ENCODE measurements around the gene GASK1A. TPM values are rescaled to one million over a fixed set of nuclear protein-coding genes. Genes with fewer than 3 reads are reported as not detected.

Gene GASK1A
- total and polyA plus RNA-seq, 2 of the 8 experiments (the other 6 are each of a cell fraction or from before 2014, with no cell fraction given) = 4.7 to 7.9 TPM

- no peak overlapping the region for H2BK15ac ChIP-seq (ENCODE audit: low read length)
- H4K8ac ChIP-seq (ENCODE audit: extremely low read depth, insufficient read depth, low read length) = no peak overlapping the region
- DNase-seq (ENCODE audit: low read depth in 1 of 2, low spot score in 2 of 2) (no peak), FAIRE-seq (no peak)
- H3K27me3 ChIP-seq (replicated peaks in 1 of 4; ENCODE audit: control insufficient read depth in 3 of 4, extremely low read depth in 1 of 4, insufficient read depth in 3 of 4, low read length in 3 of 4) = peaks cover 0 to 8% (median 5%) of the 10 kb centered on the region in 4 experiments; a peak in 5 of 7 replicates
- peaks cover 0 to 3% (median 0%) of the 10 kb centered on the region in 4 experiments; a peak in 4 of 7 replicates for H3K4me1 ChIP-seq (replicated peaks in 1 of 4; ENCODE audit: control insufficient read depth in 3 of 4, insufficient read depth in 4 of 4, low read length in 3 of 4)
- no peaks in the 10 kb centered on the region for H3K9me3 ChIP-seq (ENCODE audit: insufficient read depth in 2 of 2, low read depth in 1 of 2, low read length in 1 of 2)
- H3K23me2 ChIP-seq (ENCODE audit: low read depth, low read length) = peaks cover 7% of the 10 kb centered on the region; the same call in 1 of the 2 replicates
- no peak overlapping the region for H2AFZ ChIP-seq (ENCODE audit: low read length)
- H3K18ac ChIP-seq (ENCODE audit: extremely low read depth, low read length) = no peak overlapping the region
- peaks cover 0 to 3% of the 10 kb centered on the region in 2 experiments; a peak in 1 of 4 replicates for H3K79me2 ChIP-seq (ENCODE audit: control insufficient read depth in 1 of 2, insufficient read depth in 2 of 2, low read length in 2 of 2)
- no peak overlapping the region for H3K9ac ChIP-seq (replicated peaks in 1 of 4; ENCODE audit: extremely low read depth in 1 of 4, low read depth in 3 of 4, low read length in 3 of 4)
- no peak overlapping the region for H4K91ac ChIP-seq (replicated peaks; ENCODE audit: insufficient read length, low read length)
- peaks cover 3% of the 10 kb centered on the region for H3K79me1 ChIP-seq (ENCODE audit: low read depth, low read length)
- H4K20me1 ChIP-seq (replicated peaks in 1 of 2; ENCODE audit: control insufficient read depth in 1 of 2, insufficient read depth in 2 of 2, low read length in 2 of 2) = peaks cover 0 to 2% of the 10 kb centered on the region in 2 experiments
- H2BK12ac ChIP-seq (ENCODE audit: low read depth, low read length) = no peak overlapping the region
- H3K36me3 ChIP-seq (ENCODE audit: control insufficient read depth in 2 of 4, insufficient read depth in 4 of 4, low read length in 3 of 4) = no peaks in the 10 kb centered on the region
- H2AK5ac ChIP-seq (ENCODE audit: low read depth, low read length) = no peak overlapping the region
- no peak overlapping the region; a peak in 1 of 4 replicates for H3K4me2 ChIP-seq (ENCODE audit: insufficient read depth in 1 of 2, low read depth in 2 of 2, low read length in 2 of 2)
- H2BK5ac ChIP-seq (ENCODE audit: low read depth, low read length) = no peak overlapping the region
- no peak overlapping the region for H2BK20ac ChIP-seq (ENCODE audit: low read length)
- H3K23ac ChIP-seq (ENCODE audit: insufficient read length) = no peak overlapping the region
- WGBS, 2 experiments (ENCODE audit: extremely low coverage in 1 of 2, insufficient coverage in 1 of 2, insufficient read length in 1 of 2, insufficient replicate concordance in 2 of 2, low coverage in 1 of 2, low lambda C conversion rate in 2 of 2, missing lambda C conversion rate in 1 of 2) = 74% methylated on average over 3 of the region's 3 CpGs; no CpG with 5 or more reads in 1 of the 2 experiments
- H4K5ac ChIP-seq (ENCODE audit: insufficient read length, low read depth, low read length) = no peak overlapping the region
- H3K4me3 ChIP-seq (ENCODE audit: extremely low read depth in 1 of 4, insufficient read depth in 2 of 4, low read depth in 3 of 4, low read length in 4 of 4) = no peak overlapping the region
- no peak overlapping the region for H3K4ac ChIP-seq (replicated peaks; ENCODE audit: insufficient read length, low read depth, low read length)
- no peak overlapping the region for H3K56ac ChIP-seq (replicated peaks; ENCODE audit: insufficient read length, low read depth, low read length)
- H3K14ac ChIP-seq (ENCODE audit: insufficient read length) = no peak overlapping the region
- TF ChIP-seq RNF2 (IDR thresholded peaks at IDR 0.05; ENCODE audit: borderline replicate concordance, low read depth, low read length, missing control alignments, poor library complexity, severe bottlenecking) (no peak), RBBP5 (IDR thresholded peaks at IDR 0.05; ENCODE audit: borderline replicate concordance, low read depth, low read length) (no peak), CBX8 (IDR thresholded peaks at IDR 0.05; ENCODE audit: borderline replicate concordance, low read depth, low read length) (no peak), TEAD4 (IDR thresholded peaks at IDR 0.05; ENCODE audit: low read depth, low read length) (no peak), POLR2AphosphoS5 (IDR thresholded peaks at IDR 0.05; ENCODE audit: low read depth, low read length) (no peak), ATF2 (IDR thresholded peaks at IDR 0.05; ENCODE audit: low read length) (no peak), MAFK (IDR thresholded peaks at IDR 0.05; ENCODE audit: low read depth, low read length) (no peak), EZH2 (IDR thresholded peaks at IDR 0.05; ENCODE audit: low read depth, low read length, severe bottlenecking) (no peak), CEBPB (IDR thresholded peaks at IDR 0.05; ENCODE audit: low read depth, low read length) (no peak), RXRA (IDR thresholded peaks at IDR 0.05; ENCODE audit: insufficient read depth, low read depth, low read length) (no peak), SRF (IDR thresholded peaks at IDR 0.05; ENCODE audit: low read depth, low read length) (no peak)
- no peak overlapping the region for H2BK120ac ChIP-seq (replicated peaks; ENCODE audit: low read depth, low read length)
- ChIA-PET CTCF (ENCODE audit: partially characterized antibody) (interaction anchor here (0.6 to 1.4 kb wide), 3 partner anchors 25 to 33 kb away, joined by 3 to 8 read pairs (median 3); no protein-coding TSS in a partner anchor), POLR2A (ENCODE audit: partially characterized antibody) (no interaction called here)
- no peak overlapping the region for H3K27ac ChIP-seq (ENCODE audit: low read depth, low read length)
Observed at GRCh38 chr3:43104039-43104438, 124.9 kb downstream of the GASK1A start.
